ENCODE results near the gene ZBTB8A. TPM values are rescaled to one million over a fixed set of nuclear protein-coding genes. Genes with fewer than 3 reads are reported as not detected.

Gene ZBTB8A
- total RNA-seq, 2 donors from 2014 or later: 5.9 to 7.4 TPM

- 96% methylated on average over 1 of the region's 1 CpG for WGBS
- Histone ChIP-seq H3K9me3 (no peaks in the 10 kb centered on the region), H3K27ac (no peak overlapping the region), H3K4me1 (replicated peaks) (no peaks in the 10 kb centered on the region), H3K36me3 (no peaks in the 10 kb centered on the region), H3K27me3 (replicated peaks; ENCODE audit: insufficient read depth) (no peaks in the 10 kb centered on the region), H3K4me3 (no peak overlapping the region)
- TF ChIP-seq POLR2A (IDR thresholded peaks at IDR 0.05) (no peak), POLR2AphosphoS5 (IDR thresholded peaks at IDR 0.05) (no peak), CTCF (IDR thresholded peaks at IDR 0.05) (no peak)
- no peak for DNase-seq (ENCODE audit: low spot score)
- intact Hi-C loops (cut with DNase I): no loop called here
Measured at GRCh38 chr1:32557812-32558211, 18.6 kb downstream of the ZBTB8A start.

DNA sequence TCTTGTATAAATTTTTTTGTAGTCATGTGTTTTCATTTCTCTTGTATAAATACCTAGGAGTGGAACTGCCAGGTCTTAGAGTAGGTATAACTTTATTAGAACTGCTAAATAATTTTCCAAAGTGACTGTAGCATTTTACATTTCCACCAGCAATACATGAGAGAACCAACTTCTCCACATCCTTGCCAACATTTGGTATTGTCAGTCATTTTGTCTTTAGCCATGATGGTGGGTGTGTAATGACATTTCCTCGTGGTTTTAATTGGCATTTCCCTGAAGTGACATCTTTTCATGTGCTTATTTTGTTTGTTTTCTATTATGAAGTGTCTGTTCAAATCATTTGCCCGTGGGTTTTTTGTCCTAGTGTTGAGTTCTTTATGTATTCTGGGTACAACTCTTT, 29.7 kb downstream of the ZBTB8A start:
- DNase-seq (ENCODE audit: low spot score): no peak
- Histone ChIP-seq H3K36me3 (no peaks in the 10 kb centered on the region), H3K4me1 (replicated peaks) (no peaks in the 10 kb centered on the region), H3K27me3 (replicated peaks; ENCODE audit: insufficient read depth) (no peaks in the 10 kb centered on the region), H3K27ac (no peak overlapping the region), H3K4me3 (no peak overlapping the region), H3K9me3 (no peaks in the 10 kb centered on the region)
- no peak for TF ChIP-seq POLR2A (IDR thresholded peaks at IDR 0.05)
- intact Hi-C loops (cut with DNase I): no loop called here
- WGBS: 56% methylated on average over 2 of the region's 2 CpGs

GRCh38 chr1:32580348-32581017, 41.3 kb downstream of the ZBTB8A start:
- TF ChIP-seq CTCF (IDR thresholded peaks at IDR 0.05): no peak
- TF ChIP-seq POLR2A (IDR thresholded peaks at IDR 0.05): no peak
- no peak for TF ChIP-seq POLR2AphosphoS5 (IDR thresholded peaks at IDR 0.05)
- Histone ChIP-seq H3K36me3 (no peaks in the 10 kb centered on the region), H3K4me1 (replicated peaks) (no peaks in the 10 kb centered on the region), H3K27ac (no peak overlapping the region), H3K9me3 (no peaks in the 10 kb centered on the region), H3K27me3 (replicated peaks; ENCODE audit: insufficient read depth) (no peaks in the 10 kb centered on the region), H3K4me3 (no peak overlapping the region)
- no peak for DNase-seq (ENCODE audit: low spot score)
- WGBS: 79% methylated on average over 10 of the region's 10 CpGs
- intact Hi-C loops (cut with DNase I): no loop called here

GRCh38 chr1:32592943-32593342, 53.7 kb downstream of the ZBTB8A start:
- no peaks in the 10 kb centered on the region for H3K4me1 ChIP-seq (replicated peaks)
- DNase-seq (ENCODE audit: low spot score): no peak
- intact Hi-C loops (cut with DNase I): no loop called here
- H3K4me3 ChIP-seq: no peak overlapping the region
- 91% methylated on average over 9 of the region's 9 CpGs for WGBS
- TF ChIP-seq POLR2A (IDR thresholded peaks at IDR 0.05): no peak
- TF ChIP-seq CTCF (IDR thresholded peaks at IDR 0.05): no peak
- no peak for TF ChIP-seq POLR2AphosphoS5 (IDR thresholded peaks at IDR 0.05)
- no peaks in the 10 kb centered on the region for H3K27me3 ChIP-seq (replicated peaks; ENCODE audit: insufficient read depth)
- no peak overlapping the region for H3K27ac ChIP-seq
- no peaks in the 10 kb centered on the region for H3K36me3 ChIP-seq
- H3K9me3 ChIP-seq: no peaks in the 10 kb centered on the region

DNA sequence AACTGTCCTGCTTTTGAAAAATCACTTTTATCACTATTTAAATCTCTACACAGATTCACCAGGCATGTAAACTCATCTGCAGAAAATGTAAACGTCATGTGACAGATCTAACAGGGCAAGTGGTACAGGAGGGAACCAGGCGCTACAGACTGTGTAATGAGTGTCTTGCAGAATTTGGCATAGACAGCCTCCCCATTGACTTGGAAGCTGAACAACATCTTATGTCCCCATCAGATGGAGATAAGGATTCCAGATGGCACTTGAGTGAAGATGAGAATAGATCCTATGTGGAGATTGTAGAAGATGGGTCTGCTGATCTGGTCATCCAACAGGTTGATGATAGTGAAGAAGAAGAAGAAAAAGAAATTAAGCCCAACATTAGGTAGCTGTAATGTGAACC, 60.8 kb downstream of the ZBTB8A start:
- Histone ChIP-seq H3K36me3 (no peaks in the 10 kb centered on the region), H3K4me3 (no peak overlapping the region), H3K27me3 (replicated peaks; ENCODE audit: insufficient read depth) (no peaks in the 10 kb centered on the region), H3K27ac (no peak overlapping the region), H3K4me1 (replicated peaks) (no peaks in the 10 kb centered on the region), H3K9me3 (no peaks in the 10 kb centered on the region)
- WGBS: 72% methylated on average over 2 of the region's 2 CpGs
- DNase-seq (ENCODE audit: low spot score): no peak
- intact Hi-C loops (cut with DNase I): no loop called here
- TF ChIP-seq POLR2AphosphoS5 (IDR thresholded peaks at IDR 0.05): no peak
- TF ChIP-seq CTCF (IDR thresholded peaks at IDR 0.05): no peak
- no peak for TF ChIP-seq POLR2A (IDR thresholded peaks at IDR 0.05)
